Stimulated activated CD8-positive, alpha-beta memory T cell treated with anti-CD3 and anti-CD28 coated beads, Interleukin-2, amount 100 ng/mL, for 1 hour (primary cell): ENCODE data around the gene KLHDC4.
A peak's percentile ranks its signal among the peaks of the same experiment; 100 is the strongest.
"Not testable (repeated sequence)": the region's sequence is repeated elsewhere in the genome, so short reads cannot be mapped to it uniquely, and the experiment has no call there.

Experiments
- DNase-seq, 2 donors: peaks; one replicate each; pipeline ENCODE4 v3.0.0-alpha.2; 2020; ENCODE audit warnings: low read depth in 2 of 2

Gene KLHDC4

DNA sequence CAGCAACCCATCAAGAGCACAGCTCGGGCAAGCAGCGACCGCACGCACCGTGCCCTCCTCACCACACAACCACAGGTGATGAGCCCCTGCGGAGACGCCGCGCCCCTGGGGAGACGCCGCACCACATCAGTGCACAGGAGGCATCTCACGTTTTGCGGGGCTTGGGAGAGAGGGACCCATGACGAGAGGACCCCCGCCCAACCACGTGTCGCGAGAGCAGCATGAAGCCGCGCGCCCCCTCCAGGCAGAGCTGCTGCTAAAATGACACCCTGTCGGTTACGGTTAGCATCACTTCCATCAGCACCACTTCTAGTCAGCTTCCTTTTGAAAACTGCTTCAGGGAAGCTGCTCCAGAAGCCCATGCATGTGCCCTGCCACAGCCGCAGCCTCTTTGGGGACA is 45.3 kb downstream of the KLHDC4 start:
- DNase-seq: no peak

DNA sequence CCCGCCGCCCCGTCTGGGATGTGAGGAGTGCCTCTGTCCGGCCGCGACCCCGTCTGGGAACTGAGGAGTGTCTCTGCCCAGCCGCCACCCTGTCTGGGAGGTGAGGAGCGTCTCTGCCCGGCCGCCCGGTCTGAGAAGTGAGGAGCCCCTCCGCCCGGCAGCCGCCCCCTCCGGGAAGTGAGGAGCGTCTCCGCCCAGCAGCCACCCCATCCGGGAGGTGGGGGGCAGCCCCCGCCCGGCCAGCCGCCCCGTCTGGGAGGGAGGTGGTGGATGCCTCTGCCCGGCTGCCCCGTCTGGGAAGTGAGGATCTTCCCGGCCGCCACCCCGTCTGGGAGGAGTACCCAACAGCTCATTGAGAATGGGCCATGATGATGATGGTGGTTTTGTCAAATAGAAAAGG is 47.0 kb downstream of the KLHDC4 start:
- not testable (repeated sequence) for DNase-seq

DNA sequence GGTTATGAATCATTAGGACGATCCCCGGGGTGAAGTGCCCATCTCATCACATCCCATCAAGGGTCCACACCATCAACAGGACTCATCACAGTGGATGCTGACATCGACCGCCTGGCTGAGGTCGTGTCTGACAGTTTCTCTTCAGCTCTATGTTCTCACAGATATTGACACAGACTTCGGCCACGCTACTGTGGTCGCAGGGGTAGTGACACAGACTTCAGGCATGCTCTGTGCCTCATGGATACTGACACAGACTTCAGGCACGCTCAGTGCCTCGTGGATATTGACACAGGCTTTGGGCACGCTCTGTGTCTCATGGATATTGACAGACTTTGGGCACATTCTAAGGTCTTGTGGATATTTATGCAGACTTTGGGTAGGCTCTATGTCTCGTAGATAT is 50.1 kb downstream of the KLHDC4 start:
- DNase-seq: no peak

DNA sequence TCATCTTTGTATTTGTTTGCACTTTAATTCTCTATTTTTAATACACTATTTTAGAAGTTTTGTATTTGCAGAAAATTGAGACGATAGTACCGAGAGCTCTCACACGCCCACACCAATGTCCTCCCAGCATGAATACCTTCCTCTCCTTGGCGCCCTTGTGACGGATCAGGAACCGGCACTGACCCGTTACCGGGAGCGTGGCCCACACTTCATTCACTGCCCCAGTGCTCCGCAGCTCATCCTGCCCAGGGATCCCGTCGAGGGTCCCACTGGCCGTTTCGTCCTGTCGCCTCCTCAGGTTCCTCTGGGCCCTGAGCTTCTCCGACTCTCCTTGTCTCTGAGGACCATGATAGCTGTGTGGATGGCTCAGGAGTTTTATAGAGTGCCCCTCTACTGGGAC is 50.6 kb downstream of the KLHDC4 start:
- no peak for DNase-seq

DNA sequence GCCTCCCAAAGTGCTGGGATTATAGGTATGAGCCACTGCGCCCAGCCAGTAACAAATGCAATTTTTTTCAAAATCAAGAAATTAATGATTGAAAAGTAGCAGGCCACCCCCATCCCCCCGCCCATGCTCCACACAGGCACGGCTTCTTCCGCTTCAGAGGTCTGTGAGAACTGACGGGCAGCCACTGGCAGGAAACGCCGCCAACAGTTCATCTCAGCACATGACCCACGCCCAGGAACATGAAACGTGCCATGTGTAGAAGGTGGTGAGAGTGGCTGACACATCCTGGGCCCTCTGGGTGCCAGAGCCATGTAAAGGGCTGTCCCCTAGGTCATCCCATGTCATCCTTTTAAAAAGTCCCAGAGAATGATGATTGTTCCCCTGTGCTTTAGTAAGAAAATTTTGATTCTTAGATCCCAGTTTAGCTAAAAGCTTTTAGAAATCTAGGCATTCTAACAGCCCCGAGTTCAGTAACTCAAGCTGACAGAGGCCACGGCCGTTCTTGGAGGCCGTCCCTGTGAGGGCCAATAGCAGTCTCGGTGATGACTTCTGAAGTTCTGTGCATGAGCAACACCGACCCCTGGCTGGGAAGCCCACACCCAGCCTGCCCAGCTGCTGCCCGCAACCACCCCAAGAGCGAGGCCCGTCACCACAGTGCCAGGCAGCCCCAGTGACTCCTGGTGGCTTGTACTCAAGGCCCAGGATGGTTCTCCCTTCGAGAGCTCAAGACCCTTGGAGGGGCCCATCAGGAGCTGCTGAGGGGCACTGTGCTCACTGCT is 52.1 kb downstream of the KLHDC4 start:
- DNase-seq: peak; percentile 21 to 33

DNA sequence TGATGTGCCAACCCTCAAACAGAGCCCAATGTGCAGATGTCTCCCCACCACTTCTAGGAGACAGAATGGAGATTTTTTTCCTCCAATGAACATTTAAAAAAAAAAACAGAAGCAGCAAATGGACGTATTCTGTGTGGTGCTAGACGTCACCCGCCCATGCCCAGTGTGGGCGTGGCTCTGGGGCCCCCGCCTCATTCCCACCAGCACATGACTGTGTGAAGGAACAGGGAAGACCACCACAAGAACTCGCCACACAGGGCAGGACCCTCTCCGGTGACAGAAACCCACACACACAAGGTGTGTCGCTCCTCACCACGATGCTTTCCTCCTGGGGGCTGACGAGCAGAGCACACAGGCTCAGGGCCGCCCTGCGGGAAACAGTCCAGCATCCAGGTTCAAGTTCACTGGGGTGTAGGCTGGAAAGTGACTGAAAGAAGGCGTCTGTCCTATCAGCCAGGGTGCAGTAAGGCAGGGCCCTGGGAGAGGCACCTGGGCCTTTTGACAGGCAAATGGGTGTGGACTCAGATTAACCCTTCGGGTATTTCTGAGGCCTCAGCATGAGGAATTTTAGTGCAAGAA is 53.5 kb downstream of the KLHDC4 start:
- DNase-seq: no peak

DNA sequence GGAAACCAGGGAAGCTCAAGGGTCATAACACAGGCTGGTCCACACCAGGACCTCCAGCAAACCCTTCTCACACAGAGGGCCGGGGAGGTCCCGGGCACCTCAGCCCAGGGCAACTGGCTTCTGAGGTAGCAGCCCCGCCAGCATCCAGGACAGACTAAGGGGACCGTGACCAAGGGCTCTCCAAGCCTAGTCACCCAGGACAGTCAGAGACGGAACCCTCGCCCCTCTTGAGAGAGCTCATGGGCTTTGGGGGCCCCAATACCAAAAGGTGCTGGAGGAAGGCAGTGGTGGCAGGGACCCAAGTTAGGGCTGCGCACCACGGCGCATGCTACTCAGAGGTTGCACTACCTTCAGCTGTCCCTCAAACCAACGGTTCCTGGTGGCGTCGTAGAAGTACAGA is 54.9 kb downstream of the KLHDC4 start:
- no peak for DNase-seq

DNA sequence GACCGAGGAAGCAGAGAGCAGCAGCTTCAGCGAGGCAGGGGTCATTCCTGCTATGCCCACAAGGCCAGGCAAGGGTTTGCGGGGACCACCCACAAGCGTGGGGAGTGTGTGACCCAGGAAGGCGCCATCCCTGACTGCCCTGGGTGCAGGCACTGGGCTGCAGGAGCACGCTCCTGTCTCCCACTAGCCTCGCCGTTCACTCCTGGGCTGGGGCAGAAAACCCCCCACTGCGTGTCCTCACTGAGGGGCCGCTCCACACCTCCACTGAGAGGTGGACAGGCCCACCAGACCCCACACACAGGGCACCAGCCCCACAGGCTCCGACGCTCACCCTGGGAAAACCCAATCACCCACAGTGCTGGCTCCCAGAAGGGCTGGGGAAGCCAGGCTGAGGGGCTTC is 56.1 kb downstream of the KLHDC4 start:
- no peak for DNase-seq

DNA sequence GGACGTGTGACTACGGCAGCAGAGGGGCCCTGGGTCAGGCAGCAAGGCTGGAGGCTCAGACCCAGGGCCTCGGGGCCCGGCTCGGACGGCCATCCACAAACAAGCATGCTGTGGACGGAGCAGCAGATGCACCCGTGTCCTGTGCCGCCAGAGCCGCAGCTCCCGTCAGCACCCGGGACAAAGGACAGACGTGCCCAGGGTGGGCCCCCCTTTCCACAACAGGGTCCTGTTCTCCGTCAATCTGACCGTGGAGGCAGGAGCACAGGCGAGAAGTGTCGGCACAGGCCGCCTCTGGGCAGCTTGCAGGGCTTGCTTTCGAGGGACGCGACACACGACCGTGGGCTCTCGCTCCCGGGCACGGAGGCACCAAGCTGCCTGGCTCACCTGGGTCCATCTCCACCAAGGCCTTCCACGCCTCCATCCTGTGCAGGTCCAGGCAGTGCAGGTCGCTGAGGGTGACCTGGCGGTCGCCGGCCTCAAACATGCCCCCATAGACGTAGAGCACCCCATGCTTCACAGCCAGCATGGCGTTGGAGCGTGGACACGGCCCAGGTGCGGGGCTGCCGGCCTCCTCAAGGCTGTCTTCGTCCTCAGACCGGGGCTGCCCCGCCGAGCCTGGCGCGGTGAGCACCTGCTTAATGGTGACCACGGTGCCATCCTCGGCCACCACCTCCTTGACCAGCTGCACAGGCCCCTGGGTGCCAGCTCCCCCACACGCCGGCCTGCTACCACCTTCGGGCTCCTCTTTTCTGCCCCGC is 56.7 kb downstream of the KLHDC4 start:
- no peak for DNase-seq

DNA sequence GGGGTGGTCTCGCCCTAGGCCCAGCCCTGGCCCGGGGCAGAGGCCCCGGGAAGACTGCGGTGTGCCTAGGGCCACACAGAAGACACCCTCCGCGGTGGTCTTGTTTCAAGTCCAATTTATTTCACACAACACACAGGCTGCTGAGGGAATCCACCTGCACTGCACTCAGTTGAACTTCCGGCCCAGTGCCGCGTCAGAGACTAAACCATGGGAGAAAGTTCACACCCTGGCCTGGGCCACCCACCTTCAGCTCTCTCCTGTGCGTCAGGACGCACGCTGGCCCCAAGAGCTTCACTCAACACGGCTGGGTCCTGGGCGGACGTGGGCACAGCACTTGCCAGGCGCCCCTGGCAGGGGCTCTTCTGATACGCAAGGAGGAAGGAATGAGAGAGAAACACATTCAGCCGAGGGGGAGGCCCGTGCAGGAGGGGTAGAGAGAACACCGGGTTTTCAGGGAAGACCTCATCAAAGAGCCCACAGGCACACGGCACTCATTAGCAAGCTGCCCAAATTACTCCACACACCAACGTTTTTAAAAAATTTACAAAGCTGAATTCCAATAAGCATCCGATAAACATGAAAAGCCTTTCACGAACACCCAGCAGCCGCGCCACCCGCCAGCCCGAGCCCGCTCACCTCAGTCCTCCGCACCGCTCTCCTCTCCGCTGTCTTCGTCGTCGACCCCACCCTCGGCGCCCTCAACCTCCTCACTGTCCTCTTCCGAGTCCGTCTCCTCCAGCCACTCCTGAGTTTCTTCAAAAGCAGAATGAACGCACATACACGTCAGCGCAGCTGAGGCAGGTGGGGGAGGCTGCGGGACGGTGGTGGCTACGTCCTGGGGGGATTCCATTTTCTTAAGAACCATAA is 57.8 kb downstream of the KLHDC4 start:
- DNase-seq: no peak

DNA sequence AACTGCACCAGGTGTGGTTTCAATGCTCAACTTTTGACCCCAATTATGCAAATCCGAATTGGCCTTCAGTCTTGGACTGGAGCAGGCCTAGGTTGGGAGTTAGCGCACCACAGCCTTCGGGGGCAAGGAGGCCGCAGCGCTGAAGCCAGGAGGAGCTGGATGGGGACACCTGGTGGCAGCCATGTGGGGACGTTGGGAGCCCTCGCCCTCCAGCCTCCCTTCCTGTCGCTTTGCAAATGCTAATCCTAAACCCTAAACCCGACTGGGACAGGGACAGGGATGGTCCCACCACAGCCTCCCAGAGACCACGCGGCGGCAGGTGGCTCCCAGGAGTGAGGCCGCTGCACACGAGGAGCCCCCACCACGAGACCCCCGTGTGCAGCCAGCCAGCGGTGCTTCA is 58.7 kb downstream of the KLHDC4 start:
- no peak for DNase-seq

DNA sequence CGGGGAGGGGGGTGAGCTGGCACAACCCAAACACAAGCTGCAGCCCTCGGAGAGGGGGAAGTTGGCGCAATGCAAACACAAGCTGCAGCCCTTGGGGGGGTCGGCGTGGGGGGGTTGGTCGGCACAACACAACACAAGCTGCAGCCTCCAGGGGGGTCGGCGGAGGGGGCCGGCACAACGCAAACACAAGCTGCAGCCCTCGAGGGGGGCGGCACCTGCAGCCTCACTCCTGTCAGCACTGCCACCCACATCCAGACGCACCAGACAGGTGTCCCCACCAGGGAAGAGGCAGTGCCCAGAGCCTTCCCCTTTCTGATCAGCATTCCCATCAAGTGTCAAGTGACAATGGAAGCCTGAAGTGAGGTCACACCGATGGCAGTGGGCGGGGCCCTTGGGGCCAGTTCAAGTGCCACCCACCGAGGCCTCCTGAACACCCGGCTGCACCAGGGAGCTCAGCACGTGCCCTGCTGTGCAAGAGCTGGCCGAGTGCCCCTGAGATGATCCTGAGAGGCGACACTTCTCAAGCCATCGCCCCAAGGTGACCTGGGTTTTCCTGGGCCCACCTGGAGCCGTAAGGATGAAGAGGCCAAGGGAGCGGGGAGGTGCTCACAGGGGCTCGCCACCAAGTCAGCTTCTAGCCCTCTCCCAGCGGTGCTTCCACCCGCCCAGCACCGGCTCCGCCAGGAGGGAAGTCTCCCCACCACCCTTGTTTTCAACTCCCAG is 59.3 kb downstream of the KLHDC4 start:
- no peak for DNase-seq

DNA sequence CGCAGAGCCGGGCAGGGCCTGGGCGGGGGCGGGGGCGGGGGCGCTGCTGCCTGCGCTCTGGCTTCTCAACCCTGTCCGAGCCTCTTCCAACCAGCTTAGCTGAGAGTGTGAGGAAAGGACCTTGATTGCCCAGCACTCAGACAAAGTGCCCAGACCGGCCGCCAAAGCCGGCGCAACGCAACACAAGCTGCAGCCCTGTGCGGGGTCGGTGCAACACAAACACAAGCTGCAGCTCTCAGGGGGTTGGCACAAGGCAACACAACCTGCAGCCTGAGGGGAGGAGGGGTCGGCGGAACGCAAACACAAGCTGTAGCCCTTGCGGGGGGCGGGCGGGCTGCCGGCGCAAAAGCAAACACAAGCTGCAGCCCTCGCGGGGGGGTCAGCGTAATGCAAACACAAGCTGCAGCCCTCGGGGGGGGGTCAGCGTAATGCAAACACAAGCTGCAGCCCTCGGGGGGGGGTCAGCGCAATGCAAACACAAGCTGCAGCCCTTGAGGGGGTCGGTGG is 60.0 kb downstream of the KLHDC4 start:
- DNase-seq: no peak

DNA sequence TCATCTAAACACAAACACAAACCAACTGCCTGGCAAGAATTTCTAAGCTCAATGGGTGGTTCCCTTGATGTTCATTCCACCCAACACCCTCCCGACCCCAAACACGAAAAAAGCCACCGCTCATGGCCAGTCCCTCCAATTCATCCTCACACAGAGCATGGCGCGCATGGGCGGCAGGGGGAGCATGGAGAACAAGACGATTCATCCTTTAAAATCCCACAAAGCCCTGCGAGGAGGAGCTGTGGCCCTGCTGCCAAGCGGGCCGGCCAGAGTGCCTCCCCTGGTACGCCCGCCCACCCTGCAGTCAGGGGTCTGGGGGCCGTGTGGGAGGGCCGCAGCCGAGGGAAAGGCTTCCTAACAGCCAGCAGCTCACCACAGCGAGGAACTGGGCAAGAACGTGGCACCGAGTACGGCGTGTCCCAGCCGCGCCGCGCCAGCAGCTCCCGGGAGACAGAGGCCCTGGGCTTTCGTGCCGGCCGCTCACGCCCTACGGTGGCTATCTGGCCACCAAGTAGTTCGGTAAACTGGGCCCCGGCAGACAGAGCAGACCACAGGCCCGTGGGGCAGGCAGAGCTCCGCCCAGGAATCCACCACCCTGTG is 60.9 kb downstream of the KLHDC4 start:
- no peak for DNase-seq

DNA sequence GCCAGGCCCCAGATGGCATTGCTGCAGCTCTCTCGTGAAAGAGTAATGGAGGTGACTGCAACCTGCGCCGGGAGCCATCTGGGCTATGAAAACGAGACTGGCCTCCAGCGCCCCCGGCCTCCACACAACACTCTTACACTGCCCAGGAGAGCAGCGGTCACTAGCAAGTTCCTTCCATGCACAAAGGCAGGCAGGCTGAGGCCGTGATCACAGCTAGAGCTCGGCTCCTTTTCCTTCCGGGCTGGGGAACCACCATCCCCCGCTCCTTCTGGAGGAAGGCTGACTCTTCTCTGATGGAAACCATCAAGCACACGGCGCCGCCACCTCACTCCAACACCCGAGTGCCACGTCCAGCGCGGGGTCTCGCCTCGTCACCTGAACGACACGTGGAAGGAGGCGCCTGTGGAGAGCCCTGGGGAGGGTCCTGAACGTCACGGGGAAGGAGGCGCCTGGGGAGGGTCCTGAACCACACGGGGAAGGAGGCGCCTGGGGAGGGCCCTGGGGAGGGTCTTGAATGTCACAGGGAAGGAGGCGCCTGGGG is 61.9 kb downstream of the KLHDC4 start:
- no peak for DNase-seq

DNA sequence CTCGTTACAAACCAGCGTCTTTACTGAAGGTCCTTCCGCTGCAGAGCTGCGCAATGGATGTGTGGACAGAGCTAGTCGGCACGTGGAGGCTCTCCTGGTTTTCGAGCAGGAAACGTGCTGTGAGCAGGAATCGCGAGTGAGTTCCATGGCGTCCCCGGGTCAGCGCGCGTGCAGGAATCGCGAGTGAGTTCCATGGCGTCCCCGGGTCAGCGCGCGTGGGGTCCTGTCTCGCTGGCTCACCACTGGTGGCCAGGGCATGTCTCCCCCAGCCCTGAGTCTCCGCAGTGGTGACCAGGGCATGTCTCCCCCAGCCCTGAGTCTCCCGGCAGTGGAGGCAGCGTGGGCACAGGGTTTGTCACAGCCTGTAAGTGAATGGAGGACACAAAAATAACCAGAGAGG is 62.7 kb downstream of the KLHDC4 start:
- no peak for DNase-seq

DNA sequence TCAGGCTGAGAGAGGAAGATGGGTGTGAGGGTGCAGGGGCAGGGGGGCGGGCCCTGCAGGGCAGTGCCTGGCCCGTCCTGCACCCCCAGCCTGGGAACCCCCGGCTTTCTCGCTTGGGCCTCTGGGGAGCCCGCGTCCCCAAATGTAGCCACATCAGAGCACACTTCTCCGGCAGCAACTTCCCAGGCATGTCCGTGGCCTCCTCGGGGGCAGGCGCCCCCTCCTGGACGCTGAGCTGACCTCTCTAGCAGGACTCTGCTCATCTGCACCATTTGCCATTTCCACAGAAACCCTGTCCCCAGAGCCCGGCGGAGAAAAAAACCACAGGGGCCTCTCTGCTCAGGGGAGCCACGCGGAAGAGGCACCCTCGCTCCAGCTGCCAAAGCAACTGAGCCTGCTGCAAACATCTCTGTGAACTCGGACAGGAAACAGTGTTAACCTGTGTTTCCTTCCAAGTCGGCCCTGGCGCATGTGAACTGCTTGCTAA is 63.4 kb downstream of the KLHDC4 start:
- DNase-seq: peak in 1 of 2 donors; percentile 14

DNA sequence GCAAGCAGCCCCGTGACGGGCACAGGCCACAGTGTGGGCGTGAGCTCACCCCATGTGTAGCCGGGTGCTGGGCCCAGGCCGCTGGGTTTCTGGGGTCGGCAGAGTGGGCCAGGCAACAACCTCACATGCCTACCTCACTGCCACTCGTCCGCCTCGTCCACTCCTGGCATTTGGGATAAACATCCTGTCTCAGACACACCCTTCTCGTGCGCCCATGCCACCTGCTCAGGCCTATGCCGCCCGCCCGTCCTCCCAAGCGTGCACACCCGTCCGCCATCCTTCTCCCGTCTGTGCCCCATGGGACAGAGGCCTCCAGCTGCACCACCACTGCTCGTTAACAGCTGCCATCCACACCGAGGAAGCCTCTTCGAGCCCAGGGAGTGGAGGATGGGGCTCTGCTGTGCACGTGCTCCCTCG is 64.3 kb downstream of the KLHDC4 start:
- DNase-seq: no peak

DNA sequence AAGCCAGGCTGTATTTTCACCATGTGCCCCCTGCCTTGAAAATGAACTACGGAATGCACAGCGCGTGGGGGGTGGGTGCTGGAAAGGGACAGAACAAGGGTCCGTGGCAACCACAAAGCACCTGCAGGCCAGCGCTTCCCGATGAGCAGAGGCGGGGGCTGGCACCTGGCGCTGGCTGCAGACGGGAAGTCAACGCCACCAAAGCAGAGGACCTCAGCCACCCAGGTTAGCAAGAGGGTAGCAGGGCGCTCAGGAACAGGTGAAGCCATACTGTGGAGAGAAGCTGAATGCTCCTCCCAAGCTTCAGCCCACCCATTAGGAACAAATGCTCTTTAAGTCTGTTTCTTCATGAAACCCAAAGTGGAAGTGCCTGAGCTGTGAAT is 64.7 kb downstream of the KLHDC4 start:
- no peak for DNase-seq

DNA sequence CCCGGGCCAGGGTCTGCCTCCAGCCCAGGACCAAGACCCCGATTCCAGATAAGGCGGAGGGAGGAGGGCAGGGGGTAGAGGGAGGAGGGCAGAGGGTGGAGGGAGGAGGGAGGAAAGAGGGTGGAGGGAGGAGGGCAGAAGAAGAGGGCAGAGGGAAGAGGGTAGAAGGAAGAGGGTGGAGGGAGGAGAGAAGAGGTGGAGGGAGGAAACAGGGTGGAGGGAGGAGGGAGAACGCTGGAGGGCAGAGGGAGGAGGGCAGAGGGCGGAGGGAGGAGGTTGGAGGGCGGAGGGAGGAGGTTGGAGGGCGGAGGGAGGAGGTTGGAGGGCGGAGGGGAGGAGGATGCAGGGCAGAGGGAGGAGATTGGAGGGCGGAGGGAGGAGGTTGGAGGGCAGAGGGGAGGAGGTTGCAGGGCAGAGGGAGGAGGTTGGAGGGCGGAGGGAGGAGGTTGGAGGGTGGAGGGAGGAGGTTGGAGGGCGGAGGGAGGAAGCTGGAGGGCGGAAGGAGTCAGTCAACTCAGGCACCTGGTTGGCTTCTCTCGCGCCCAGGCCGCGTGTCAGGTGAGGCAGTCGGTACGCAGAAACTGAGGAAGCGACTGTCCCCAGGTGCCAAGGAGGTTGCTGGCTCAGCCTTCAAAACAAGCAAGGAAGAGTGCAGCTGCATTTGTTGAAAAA is 65.2 kb downstream of the KLHDC4 start:
- DNase-seq: no peak
